GM10266 (cell line): ENCODE measurements around the gene KRT82.

Experiments
- DNase-seq: peaks from one replicate; pipeline ENCODE4 v3.0.0; 2012; ENCODE audit errors: extremely low spot score
- TF ChIP-seq, protein P1 (sequence below): IDR thresholded peaks from 2 replicates; pipeline ENCODE4 v1.5.1; 2012; ENCODE audit warnings: mild to moderate bottlenecking, low read depth; ENCODE audit not compliant: control insufficient read depth, insufficient read depth; ENCODE audit errors: missing control alignments

The KRT82 gene

DNA sequence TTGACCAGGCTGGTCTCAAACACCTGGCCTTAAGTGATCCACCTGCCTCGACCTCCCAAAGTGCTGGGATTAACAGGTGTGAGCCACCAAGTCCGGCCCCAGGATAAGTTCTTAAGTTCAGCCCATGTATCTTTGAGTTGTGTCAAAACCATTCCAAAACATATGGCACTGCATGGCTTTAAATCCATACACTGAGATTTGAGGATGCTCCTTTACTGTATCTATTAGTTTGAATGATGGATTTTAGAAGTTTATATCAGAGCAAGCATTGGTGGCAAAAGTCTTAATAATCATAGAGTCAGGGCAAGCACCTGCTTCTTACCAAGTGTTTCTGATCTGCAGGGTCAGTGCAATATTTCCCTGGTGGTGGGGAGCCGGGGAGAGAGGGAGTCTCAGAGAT is 39.7 kb upstream of the KRT82 start:
- no peak for DNase-seq
- TF ChIP-seq, protein P1, sequence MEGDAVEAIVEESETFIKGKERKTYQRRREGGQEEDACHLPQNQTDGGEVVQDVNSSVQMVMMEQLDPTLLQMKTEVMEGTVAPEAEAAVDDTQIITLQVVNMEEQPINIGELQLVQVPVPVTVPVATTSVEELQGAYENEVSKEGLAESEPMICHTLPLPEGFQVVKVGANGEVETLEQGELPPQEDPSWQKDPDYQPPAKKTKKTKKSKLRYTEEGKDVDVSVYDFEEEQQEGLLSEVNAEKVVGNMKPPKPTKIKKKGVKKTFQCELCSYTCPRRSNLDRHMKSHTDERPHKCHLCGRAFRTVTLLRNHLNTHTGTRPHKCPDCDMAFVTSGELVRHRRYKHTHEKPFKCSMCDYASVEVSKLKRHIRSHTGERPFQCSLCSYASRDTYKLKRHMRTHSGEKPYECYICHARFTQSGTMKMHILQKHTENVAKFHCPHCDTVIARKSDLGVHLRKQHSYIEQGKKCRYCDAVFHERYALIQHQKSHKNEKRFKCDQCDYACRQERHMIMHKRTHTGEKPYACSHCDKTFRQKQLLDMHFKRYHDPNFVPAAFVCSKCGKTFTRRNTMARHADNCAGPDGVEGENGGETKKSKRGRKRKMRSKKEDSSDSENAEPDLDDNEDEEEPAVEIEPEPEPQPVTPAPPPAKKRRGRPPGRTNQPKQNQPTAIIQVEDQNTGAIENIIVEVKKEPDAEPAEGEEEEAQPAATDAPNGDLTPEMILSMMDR: no peak

DNA sequence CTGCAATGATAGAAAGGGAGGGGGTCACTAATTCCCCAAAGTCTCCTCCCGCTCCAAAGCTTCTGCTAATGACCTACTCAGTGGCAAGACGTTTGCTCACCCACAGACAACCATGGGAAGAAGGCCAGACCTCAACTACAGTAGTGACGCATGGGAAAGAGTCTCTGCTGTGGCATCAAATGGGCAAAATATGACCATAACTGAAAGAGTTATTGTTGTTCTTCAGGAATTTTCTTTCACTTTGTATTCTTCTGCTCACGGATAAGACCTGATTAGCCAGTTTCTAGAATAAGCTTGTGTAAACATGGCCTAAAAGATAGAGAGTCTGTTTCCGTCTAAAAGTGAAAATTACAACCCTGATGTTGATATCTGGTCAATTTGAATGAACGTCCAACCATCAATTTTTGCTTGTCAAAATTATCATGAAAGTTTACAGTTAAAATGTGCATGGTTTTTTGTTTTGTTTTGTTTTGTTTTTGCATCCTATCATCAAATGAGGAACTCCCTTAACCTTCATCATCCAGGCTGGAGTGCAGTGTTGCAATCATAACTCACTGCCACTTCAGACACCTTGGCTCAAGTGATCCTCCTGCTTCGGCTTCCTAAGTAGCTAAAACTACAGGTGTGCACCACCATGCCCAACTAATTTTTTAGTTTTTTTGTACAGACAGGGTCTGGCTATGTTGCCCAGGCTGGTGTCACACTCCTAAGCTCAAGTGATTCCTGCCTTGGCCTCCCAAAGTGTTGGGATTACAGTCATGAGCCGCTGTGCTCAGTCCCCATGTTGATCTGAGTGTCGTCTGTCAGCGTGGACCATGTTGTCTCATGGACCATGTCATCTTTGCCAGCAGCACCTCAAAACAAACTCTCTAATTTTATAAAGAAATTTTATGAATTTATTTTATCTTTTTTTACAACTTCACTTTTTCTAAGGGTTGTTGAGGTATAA is 38.8 kb upstream of the KRT82 start:
- TF ChIP-seq, protein P1: no peak
- no peak for DNase-seq

DNA sequence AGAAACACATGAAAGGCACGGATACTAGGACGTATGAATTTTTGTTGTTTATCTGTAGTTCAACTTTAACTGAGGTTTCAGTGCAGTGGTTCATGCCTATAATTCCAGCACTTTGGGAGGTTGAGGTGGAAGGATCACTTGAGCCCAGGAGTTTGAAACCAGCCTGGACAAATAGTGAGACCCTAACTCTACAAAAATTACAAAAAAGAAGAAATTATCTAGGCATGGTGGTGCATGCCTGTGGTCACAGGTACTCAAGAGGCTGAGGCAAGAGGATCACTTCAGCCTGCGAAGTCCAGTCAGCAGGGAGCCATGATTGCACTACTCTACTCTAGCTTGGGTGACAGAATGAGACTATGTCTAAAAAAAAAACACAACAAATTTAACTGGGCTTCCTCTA is 37.8 kb upstream of the KRT82 start:
- no peak for DNase-seq
- TF ChIP-seq, protein P1: no peak

DNA sequence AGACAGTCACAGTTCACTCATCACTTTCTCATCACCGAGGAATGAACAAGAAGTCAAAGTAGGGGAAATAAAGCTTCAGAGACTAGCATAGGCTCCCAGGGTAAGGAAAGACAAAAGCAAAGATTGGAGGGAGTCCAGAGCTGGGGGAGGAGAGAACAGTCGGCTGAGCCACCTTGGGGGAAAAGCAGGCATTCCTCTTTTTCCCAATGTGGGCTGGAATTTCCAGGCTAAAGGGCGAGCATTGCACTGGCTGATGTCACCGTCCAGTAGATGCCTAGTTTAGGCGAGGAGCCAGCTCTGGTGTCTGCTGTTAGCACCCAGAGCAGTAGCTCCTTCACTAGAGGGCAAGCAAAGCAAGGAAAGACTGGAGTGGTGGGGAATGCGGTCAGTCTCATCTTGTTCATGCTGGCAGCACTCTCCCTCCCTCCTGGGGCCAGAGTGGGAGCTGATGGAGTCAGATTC is 36.5 kb upstream of the KRT82 start:
- TF ChIP-seq, protein P1: no peak
- no peak for DNase-seq

DNA sequence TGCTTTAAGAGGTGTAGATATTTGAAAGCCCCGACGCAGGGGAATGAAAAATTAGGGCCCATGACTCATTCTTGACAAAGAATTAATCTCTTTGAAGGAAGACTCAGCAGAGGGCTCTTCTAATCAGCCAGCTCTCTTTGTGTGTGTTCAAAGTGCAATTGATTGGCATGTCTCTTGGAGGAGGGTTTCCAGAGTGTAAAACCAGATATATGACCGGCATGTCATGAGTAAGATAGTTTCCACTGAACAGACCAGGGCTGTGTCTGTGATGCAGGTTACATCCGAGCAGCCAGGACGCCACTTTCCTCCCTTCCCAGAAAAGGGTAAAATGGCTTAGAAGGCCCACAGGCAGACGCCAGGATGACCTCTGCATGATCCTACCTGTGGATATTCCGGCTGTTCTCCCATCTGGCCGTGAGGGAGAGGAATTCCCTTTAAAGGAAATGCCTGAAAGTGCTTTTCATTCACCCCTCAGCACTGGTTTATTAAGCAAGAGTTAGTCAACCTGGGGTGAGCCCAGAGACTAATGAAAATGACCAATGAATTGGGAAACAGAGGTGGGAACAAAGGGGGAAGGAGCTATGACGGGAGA is 35.3 kb upstream of the KRT82 start:
- TF ChIP-seq, protein P1: no peak
- no peak for DNase-seq

DNA sequence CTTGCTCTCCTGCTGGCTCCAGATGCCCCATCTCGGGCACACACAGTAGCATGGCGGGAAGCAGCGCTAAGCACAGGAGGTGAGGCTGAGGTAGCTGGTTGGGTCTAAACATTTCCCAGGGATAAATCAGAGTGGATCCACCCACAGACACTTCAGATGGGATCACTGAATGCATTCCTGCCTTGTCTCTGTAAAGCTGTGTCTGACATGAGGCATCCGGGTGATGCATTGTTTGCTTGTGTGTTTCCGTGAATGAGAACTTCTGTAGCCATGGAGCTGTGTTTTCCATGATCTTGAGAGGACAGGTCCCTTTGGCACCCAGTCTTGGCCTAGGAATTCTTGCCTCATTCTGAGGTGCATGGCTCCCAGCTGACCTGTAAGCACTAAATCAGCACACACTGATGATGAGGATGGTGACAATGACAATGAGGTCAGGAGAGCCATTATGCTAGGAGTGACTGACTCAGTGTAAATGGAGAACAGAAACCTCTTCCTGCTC is 34.7 kb upstream of the KRT82 start:
- TF ChIP-seq, protein P1: no peak
- no peak for DNase-seq
